SK-N-SH (cell line): ENCODE data around the gene G6PC1. TPM values are rescaled to one million over a fixed set of nuclear protein-coding genes. Genes with fewer than 3 reads are reported as not detected.
"Not testable (repeated sequence)": the region's sequence is repeated elsewhere in the genome, so short reads cannot be mapped to it uniquely, and the experiment has no call there.

Experiments
- CTCF ChIA-PET: fragments of 300-600, 350-600 bp; formaldehyde crosslinking; extraction: SDS; loops from one replicate; lab custom pipeline; 2021; lab: Yijun Ruan, JAX
- POLR2A ChIA-PET: fragments of 350-600 bp; sonication (Branson Sonifier 250); formaldehyde crosslinking; extraction: SDS; loops from one replicate; lab custom pipeline; 2020; ENCODE audit warnings: antibody characterized with exemption, inconsistent platforms; lab: Yijun Ruan, JAX
- DNase-seq: peaks from one replicate; pipeline ENCODE4 v3.0.0; 2012
- H2AFZ ChIP-seq: fragments of 200-600 bp; sonication (generic); 2 replicates; pipeline ENCODE4 v1.8.1; 2016; ENCODE audit warnings: antibody characterized with exemption, mild to moderate bottlenecking, low read depth
- H3F3A ChIP-seq: fragments of 200-600 bp; sonication (generic); replicated peaks from 2 replicates; pipeline ENCODE3; 2016; ENCODE audit warnings: antibody characterized with exemption, mild to moderate bottlenecking; ENCODE audit not compliant: insufficient read depth
- H3K27ac ChIP-seq, 2 experiments: fragments of 200-500 bp in 1 of 2; fragments of 200-600 bp in 1 of 2; sonication (Bioruptor generic) in 1 of 2; sonication (generic), shearing (Covaris generic) in 1 of 2; 2 replicates each; pipeline versions ENCODE4 v1.5.1 to v1.6.1; 2014 to 2016; ENCODE audit warnings: low read depth in 2 of 2, inconsistent platforms in 1 of 2, low read length in 1 of 2, mild to moderate bottlenecking in 1 of 2, mixed read lengths in 1 of 2
- H3K27me3 ChIP-seq: fragments of 200-600 bp; sonication (generic), shearing (Covaris generic); 2 replicates; pipeline ENCODE4 v1.6.1; 2016; ENCODE audit warnings: mixed run types; ENCODE audit not compliant: insufficient read depth
- H3K36me3 ChIP-seq, 2 experiments: fragments of 200-500 bp in 1 of 2; fragments of 200-600 bp in 1 of 2; sonication (Bioruptor generic) in 1 of 2; sonication (generic) in 1 of 2; replicated peaks in 1 of 2; 2 replicates each; pipeline versions ENCODE3 to v1.5.1; 2014 to 2016; ENCODE audit warnings: low read length in 1 of 2, mild to moderate bottlenecking in 1 of 2; ENCODE audit not compliant: insufficient read depth in 2 of 2, control insufficient read depth in 1 of 2
- H3K4me1 ChIP-seq, 2 experiments: fragments of 200-500 bp in 1 of 2; fragments of 200-600 bp in 1 of 2; sonication (Bioruptor generic) in 1 of 2; sonication (generic), shearing (Covaris generic) in 1 of 2; 2 replicates each; pipeline versions ENCODE4 v1.5.1 to v1.6.1; 2014 to 2016; ENCODE audit warnings: low read depth in 1 of 2, low read length in 1 of 2, mixed run types in 1 of 2; ENCODE audit not compliant: insufficient read depth in 2 of 2, control insufficient read depth in 1 of 2
- H3K4me2 ChIP-seq: fragments of 200-600 bp; sonication (generic), shearing (Covaris generic); 2 replicates; pipeline ENCODE4 v1.6.1; 2017; ENCODE audit warnings: mixed run types
- H3K4me3 ChIP-seq, 2 experiments: fragments of 200-500 bp in 1 of 2; fragments of 200-600 bp in 1 of 2; sonication (Bioruptor generic) in 1 of 2; sonication (generic), shearing (Covaris generic) in 1 of 2; 2 replicates each; pipeline versions ENCODE4 v1.5.1 to v1.8.1; 2014 to 2016; ENCODE audit warnings: low read depth in 2 of 2, inconsistent platforms in 1 of 2, low read length in 1 of 2, mild to moderate bottlenecking in 1 of 2, mixed read lengths in 1 of 2, moderate library complexity in 1 of 2
- H3K79me2 ChIP-seq: fragments of 200-600 bp; sonication (generic); 2 replicates; pipeline ENCODE4 v1.8.1; 2017; ENCODE audit warnings: mild to moderate bottlenecking; ENCODE audit not compliant: insufficient read depth
- H3K9ac ChIP-seq: fragments of 200-600 bp; sonication (generic); 2 replicates; pipeline ENCODE4 v1.6.1; 2017; ENCODE audit warnings: mixed run types
- H3K9me2 ChIP-seq: fragments of 200-600 bp; sonication (generic); 2 replicates; pipeline ENCODE4 v1.6.1; 2017; ENCODE audit warnings: mixed run types
- H3K9me3 ChIP-seq: fragments of 200-600 bp; sonication (generic); 2 replicates; pipeline ENCODE4 v1.6.1; 2017; ENCODE audit warnings: mixed run types, mild to moderate bottlenecking, moderate library complexity
- H4K20me1 ChIP-seq: fragments of 200-600 bp; sonication (generic); 2 replicates; pipeline ENCODE4 v1.6.1; 2017; ENCODE audit warnings: mild to moderate bottlenecking, mixed run types; ENCODE audit not compliant: insufficient read depth
- CHD2 ChIP-seq: fragments of 150-350 bp; IDR thresholded peaks from 2 replicates; pipeline ENCODE4 v1.6.1; 2018; ENCODE audit warnings: low read length; ENCODE audit not compliant: partially characterized antibody
- CTCF ChIP-seq: fragments of 200-600 bp; sonication (generic); IDR thresholded peaks from 2 replicates; pipeline ENCODE4 v1.6.1; 2017; ENCODE audit warnings: antibody characterized with exemption, mild to moderate bottlenecking, moderate library complexity
- EZH2phosphoT487 ChIP-seq: fragments of 200-600 bp; sonication (generic); IDR thresholded peaks from 2 replicates; pipeline ENCODE4 v1.6.1; 2017; ENCODE audit warnings: low read depth, mixed run types, mild to moderate bottlenecking, antibody characterized with exemption, moderate library complexity, borderline replicate concordance
- FOXM1 ChIP-seq: IDR thresholded peaks from 2 replicates; pipeline ENCODE4 v1.4.0; 2012; ENCODE audit warnings: low read depth, mild to moderate bottlenecking
- GABPA ChIP-seq: IDR thresholded peaks from 2 replicates; pipeline ENCODE4 v1.4.0; 2012; ENCODE audit warnings: low read depth, mild to moderate bottlenecking
- JUND ChIP-seq: IDR thresholded peaks from 2 replicates; pipeline ENCODE4 v1.4.0; 2012
- MXI1 ChIP-seq: IDR thresholded peaks from 2 replicates; pipeline ENCODE4 v1.6.1; 2012; ENCODE audit warnings: mild to moderate bottlenecking, low read depth, low read length, improper control_type of control experiment
- NFIC ChIP-seq: IDR thresholded peaks from 2 replicates; pipeline ENCODE4 v1.4.0; 2012; ENCODE audit warnings: borderline replicate concordance
- NRF1 ChIP-seq: IDR thresholded peaks from 2 replicates; pipeline ENCODE4 v1.6.1; 2012; ENCODE audit warnings: low read depth, mild to moderate bottlenecking, low read length
- RAD21 ChIP-seq: IDR thresholded peaks from 2 replicates; pipeline ENCODE4 v1.6.1; 2012; ENCODE audit warnings: mild to moderate bottlenecking, low read length
- RCOR1 ChIP-seq: fragments of 150-350 bp; IDR thresholded peaks from 2 replicates; pipeline ENCODE4 v1.6.1; 2017; ENCODE audit warnings: antibody characterized with exemption, low read length
- RFX5 ChIP-seq: IDR thresholded peaks from 2 replicates; pipeline ENCODE4 v1.6.1; 2012; ENCODE audit warnings: mild to moderate bottlenecking, improper control_type of control experiment, low read length
- SMC3 ChIP-seq: IDR thresholded peaks from 2 replicates; pipeline ENCODE4 v1.6.1; 2012; ENCODE audit warnings: low read depth, low read length, improper control_type of control experiment
- TCF12 ChIP-seq: IDR thresholded peaks from 2 replicates; pipeline ENCODE4 v1.4.0; 2012
- USF2 ChIP-seq: fragments of 150-350 bp; IDR thresholded peaks from 2 replicates; pipeline ENCODE4 v1.6.1; 2017; ENCODE audit warnings: antibody characterized with exemption, low read length, low read depth, borderline replicate concordance
- YY1 ChIP-seq: IDR thresholded peaks from 2 replicates; pipeline ENCODE4 v1.4.0; 2012; ENCODE audit warnings: low read depth, mild to moderate bottlenecking
- WGBS: methylation state at CpG from one replicate; pipeline ENCODE4 v1.1.6; 2017; ENCODE audit warnings: low lambda C conversion rate; 5-methylcytosine and 5-hydroxymethylcytosine counted together
- polyA plus RNA-seq, 3 experiments: library from polyadenylated mRNA; depleted of rRNA; stranded (reverse); fragments of >200 nt; gene quantifications; 2 replicates each; pipeline ENCODE4 v1.2.3, GENCODE V29; 2012
- TF ChIP-seq, protein P1 (sequence below): IDR thresholded peaks from 2 replicates; pipeline ENCODE4 v1.4.0; 2012; ENCODE audit warnings: low read depth
- TF ChIP-seq, protein P2 (sequence below): IDR thresholded peaks from 2 replicates; pipeline ENCODE4 v1.4.0; 2012; ENCODE audit warnings: low read depth, borderline replicate concordance

The G6PC1 gene
- polyA plus RNA-seq, 1 of the 3 experiments (the other 2 are of a cell fraction), result not detected

- H3F3A ChIP-seq, result no peaks in the 10 kb centered on the region
- H4K20me1 ChIP-seq, result no peaks in the 10 kb centered on the region
- no peaks in the 10 kb centered on the region for H3K4me1 ChIP-seq
- H3K36me3 ChIP-seq, result no peaks in the 10 kb centered on the region
- ChIA-PET POLR2A (interaction anchor here (0.7 kb wide), 1 partner anchor 287 kb away, joined by 3 read pairs; no protein-coding TSS in a partner anchor), CTCF (no interaction called here)
- H3K9me2 ChIP-seq, result no peaks in the 10 kb centered on the region
- no peak overlapping the region for H2AFZ ChIP-seq
- no peak for DNase-seq
- H3K9ac ChIP-seq, result no peak overlapping the region
- 55% methylated on average over 7 of the region's 7 CpGs for WGBS
- H3K27me3 ChIP-seq, result peaks cover 4% of the 10 kb centered on the region; the same call in 1 of the 2 replicates
- no peak overlapping the region for H3K4me3 ChIP-seq
- TF ChIP-seq, protein P1, sequence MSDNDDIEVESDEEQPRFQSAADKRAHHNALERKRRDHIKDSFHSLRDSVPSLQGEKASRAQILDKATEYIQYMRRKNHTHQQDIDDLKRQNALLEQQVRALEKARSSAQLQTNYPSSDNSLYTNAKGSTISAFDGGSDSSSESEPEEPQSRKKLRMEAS, result no peak
- TF ChIP-seq RCOR1 (no peak), CTCF (no peak), USF2 (no peak), JUND (no peak), RFX5 (no peak), NFIC (no peak), RAD21 (no peak), SMC3 (no peak), NRF1 (no peak), FOXM1 (no peak), MXI1 (no peak), EZH2phosphoT487 (no peak), GABPA (no peak), TCF12 (no peak), YY1 (no peak), CHD2 (no peak)
- TF ChIP-seq, protein P2, sequence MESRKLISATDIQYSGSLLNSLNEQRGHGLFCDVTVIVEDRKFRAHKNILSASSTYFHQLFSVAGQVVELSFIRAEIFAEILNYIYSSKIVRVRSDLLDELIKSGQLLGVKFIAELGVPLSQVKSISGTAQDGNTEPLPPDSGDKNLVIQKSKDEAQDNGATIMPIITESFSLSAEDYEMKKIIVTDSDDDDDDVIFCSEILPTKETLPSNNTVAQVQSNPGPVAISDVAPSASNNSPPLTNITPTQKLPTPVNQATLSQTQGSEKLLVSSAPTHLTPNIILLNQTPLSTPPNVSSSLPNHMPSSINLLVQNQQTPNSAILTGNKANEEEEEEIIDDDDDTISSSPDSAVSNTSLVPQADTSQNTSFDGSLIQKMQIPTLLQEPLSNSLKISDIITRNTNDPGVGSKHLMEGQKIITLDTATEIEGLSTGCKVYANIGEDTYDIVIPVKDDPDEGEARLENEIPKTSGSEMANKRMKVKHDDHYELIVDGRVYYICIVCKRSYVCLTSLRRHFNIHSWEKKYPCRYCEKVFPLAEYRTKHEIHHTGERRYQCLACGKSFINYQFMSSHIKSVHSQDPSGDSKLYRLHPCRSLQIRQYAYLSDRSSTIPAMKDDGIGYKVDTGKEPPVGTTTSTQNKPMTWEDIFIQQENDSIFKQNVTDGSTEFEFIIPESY, result no peak
- TF ChIP-seq, all 33 proteins: peak for 0
- H3K9me3 ChIP-seq, result no peaks in the 10 kb centered on the region
- no peak overlapping the region for H3K27ac ChIP-seq
- no peak overlapping the region for H3K4me2 ChIP-seq
- H3K79me2 ChIP-seq, result no peaks in the 10 kb centered on the region
Measured at GRCh38 chr17:42883802-42884558, 16.6 kb upstream of the G6PC1 start.

GRCh38 chr17:42885806-42886205 is 14.8 kb upstream of the G6PC1 start:
- POLR2A ChIA-PET, result interaction anchor here (0.7 kb wide), 1 partner anchor 31 kb away, joined by 5 read pairs; no protein-coding TSS in a partner anchor
- H3K36me3 ChIP-seq, H3K4me1 ChIP-seq, H3K27me3 ChIP-seq, H3K4me3 ChIP-seq, DNase-seq, H3F3A ChIP-seq, H3K9me3 ChIP-seq, H3K27ac ChIP-seq, H3K9me2 ChIP-seq, H2AFZ ChIP-seq, H4K20me1 ChIP-seq, H3K79me2 ChIP-seq, H3K9ac ChIP-seq, CTCF ChIA-PET, H3K4me2 ChIP-seq: not testable (repeated sequence)
- WGBS, result 85% methylated on average over 3 of the region's 3 CpGs
